Esophagus squamous epithelium (tissue), 4 donors: Measurements from ENCODE around the gene RGS9.

Experiments used
- CTCF ChIP-seq, 6 experiments: fragments of 450-650 bp in 4 of 6; fragments of 200-600 bp in 2 of 6; sonication (generic) in 2 of 6; IDR thresholded peaks; one replicate each; pipeline ENCODE4 v1.5.1; 2016 to 2019; ENCODE audit warnings: antibody characterized with exemption in 6 of 6, mild to moderate bottlenecking in 4 of 6, moderate library complexity in 4 of 6
- POLR2A ChIP-seq, 4 donors: fragments of 450-650 bp; IDR thresholded peaks; one replicate each; pipeline ENCODE4 v1.6.1; 2017; ENCODE audit warnings: antibody characterized with exemption in 4 of 4, mild to moderate bottlenecking in 4 of 4, moderate library complexity in 3 of 4

- TF ChIP-seq CTCF (IDR thresholded peaks at IDR 0.05) (no peak), POLR2A (IDR thresholded peaks at IDR 0.05) (peak in 2 of 4 donors; percentile 56 to 66)
Observed at GRCh38 chr17:65122836-65123756, 14.1 kb upstream of the RGS9 start.
